HK-2 (cell line): Measurements from ENCODE around the gene ASGR2.
"Not testable (repeated sequence)": the region's sequence is repeated elsewhere in the genome, so short reads cannot be mapped to it uniquely, and the experiment has no call there.

Experiments used
- DNase-seq: peaks from one replicate; pipeline ENCODE4 v3.0.0-alpha.2; 2018; ENCODE audit not compliant: unreplicated experiment

ASGR2 gene

GRCh38 chr17:7100641-7101379 is 13.8 kb downstream of the ASGR2 start:
- not testable (repeated sequence) for DNase-seq

- DNase-seq: no peak
Measured at GRCh38 chr17:7098802-7099459, 15.7 kb downstream of the ASGR2 start.

GRCh38 chr17:7097940-7098339 is 16.7 kb downstream of the ASGR2 start:
- no peak for DNase-seq

GRCh38 chr17:7095625-7096024 is 19.0 kb downstream of the ASGR2 start:
- no peak for DNase-seq

GRCh38 chr17:7094652-7095019 is 20.0 kb downstream of the ASGR2 start:
- no peak for DNase-seq

- not testable (repeated sequence) for DNase-seq
Measured at GRCh38 chr17:7091311-7092005, 23.2 kb downstream of the ASGR2 start.

- not testable (repeated sequence) for DNase-seq
Measured at GRCh38 chr17:7089570-7089969, 25.1 kb downstream of the ASGR2 start.

- not testable (repeated sequence) for DNase-seq
Measured at GRCh38 chr17:7088442-7088841, 26.2 kb downstream of the ASGR2 start.

- DNase-seq: no peak
Measured at GRCh38 chr17:7084088-7084487, 30.5 kb downstream of the ASGR2 start.

- no peak for DNase-seq
Measured at GRCh38 chr17:7083592-7083991, 31.0 kb downstream of the ASGR2 start.

- no peak for DNase-seq
Measured at GRCh38 chr17:7081341-7082062, 33.1 kb downstream of the ASGR2 start.

GRCh38 chr17:7080456-7081041 is 34.1 kb downstream of the ASGR2 start:
- DNase-seq: no peak

- DNase-seq: no peak
Measured at GRCh38 chr17:7079581-7080455, 34.8 kb downstream of the ASGR2 start, which contains the start of gene CLEC10A. TSS of gene CLEC10A (minus strand) at chr17:7080251. CDS start at chr17:7078812, 1,439 bp downstream.

- no peak for DNase-seq
Measured at GRCh38 chr17:7078711-7079110, 35.9 kb downstream of the ASGR2 start.

GRCh38 chr17:7077911-7078546 is 36.6 kb downstream of the ASGR2 start:
- no peak for DNase-seq

GRCh38 chr17:7074931-7075330 is 39.7 kb downstream of the ASGR2 start:
- DNase-seq: no peak

GRCh38 chr17:7072406-7072805 is 42.2 kb downstream of the ASGR2 start:
- no peak for DNase-seq

- DNase-seq: no peak
Measured at GRCh38 chr17:7070712-7071111, 43.9 kb downstream of the ASGR2 start.

- no peak for DNase-seq
Measured at GRCh38 chr17:7068268-7068667, 46.4 kb downstream of the ASGR2 start.

- DNase-seq: no peak
Measured at GRCh38 chr17:7067198-7067597, 47.4 kb downstream of the ASGR2 start.
